ENCODE measurements around the gene GAP43. TPM values are rescaled to one million over a fixed set of nuclear protein-coding genes. Genes with fewer than 3 reads are reported as not detected.
"Not testable (repeated sequence)": the region's sequence is repeated elsewhere in the genome, so short reads cannot be mapped to it uniquely, and the experiment has no call there.

GAP43 gene
- total and polyA plus RNA-seq, 4 donors = 1.1 to 40.9 (median 11.3) TPM

DNA sequence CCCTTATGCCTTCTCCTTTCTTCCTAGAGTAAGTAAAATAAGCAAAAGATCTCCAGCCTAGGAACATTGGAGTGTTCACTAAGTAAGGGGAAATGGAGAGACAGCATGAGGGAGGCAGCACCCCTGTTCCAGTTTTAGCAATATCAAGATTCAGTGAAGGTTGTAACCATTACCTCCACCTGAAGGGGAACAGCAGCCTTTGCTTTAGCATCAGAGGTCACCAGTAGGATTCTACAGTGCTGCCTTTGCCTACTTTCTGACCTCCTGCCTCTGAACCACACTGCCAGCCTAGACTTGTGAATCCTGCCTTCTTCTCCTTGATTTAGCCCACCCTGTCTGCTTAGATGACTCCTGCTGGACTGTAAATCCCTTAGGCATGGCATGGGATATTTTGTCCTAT lies 104.7 kb downstream of the GAP43 start:
- intact Hi-C loops (cut with DNase I) = no loop called here
- Histone ChIP-seq H3K27me3 (ENCODE audit: control insufficient read depth in 1 of 2, insufficient read depth in 2 of 2, low read length in 1 of 2) (no peaks in the 10 kb centered on the region), H3K27ac (ENCODE audit: low read depth in 1 of 2, low read length in 2 of 2) (no peak overlapping the region), H3K4me1 (ENCODE audit: control insufficient read depth in 1 of 2, insufficient read depth in 2 of 2, low read length in 2 of 2) (no peaks in the 10 kb centered on the region), H3K4me3 (ENCODE audit: low read length in 2 of 2) (no peak overlapping the region), H3K9me3 (ENCODE audit: control insufficient read depth, low read length) (no peaks in the 10 kb centered on the region), H3K36me3 (ENCODE audit: control insufficient read depth in 1 of 2, insufficient read depth in 2 of 2, low read length in 1 of 2) (no peaks in the 10 kb centered on the region)
- ATAC-seq (ENCODE audit: low FRiP score) = no peak
- no peak for DNase-seq

DNA sequence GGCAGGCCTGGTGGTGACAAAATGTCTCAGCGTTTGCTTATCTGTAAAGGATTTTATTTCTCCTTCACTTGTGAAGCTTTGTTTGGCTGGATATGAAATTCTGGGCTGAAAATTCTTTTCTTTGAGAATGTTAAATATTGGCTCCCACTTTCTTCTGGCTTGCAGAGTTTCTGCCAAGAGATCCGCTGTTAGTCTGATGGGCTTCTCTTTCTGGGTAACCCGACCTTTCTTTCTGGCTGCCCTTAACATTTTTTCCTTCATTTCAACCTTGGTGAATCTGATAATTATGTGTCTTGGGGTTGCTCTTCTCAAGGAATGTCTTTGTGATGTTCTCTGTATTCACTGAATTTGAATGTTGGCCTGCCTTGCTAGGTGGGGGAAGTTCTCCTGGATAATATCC lies 113.0 kb downstream of the GAP43 start:
- ATAC-seq (ENCODE audit: low FRiP score); H3K36me3 ChIP-seq (ENCODE audit: control insufficient read depth in 1 of 2, insufficient read depth in 2 of 2, low read length in 1 of 2); DNase-seq; H3K27me3 ChIP-seq (ENCODE audit: control insufficient read depth in 1 of 2, insufficient read depth in 2 of 2, low read length in 1 of 2); H3K4me1 ChIP-seq (ENCODE audit: control insufficient read depth in 1 of 2, insufficient read depth in 2 of 2, low read length in 2 of 2); H3K27ac ChIP-seq (ENCODE audit: low read depth in 1 of 2, low read length in 2 of 2); intact Hi-C loops (cut with DNase I); H3K9me3 ChIP-seq (ENCODE audit: control insufficient read depth, low read length); H3K4me3 ChIP-seq (ENCODE audit: low read length in 2 of 2): not testable (repeated sequence)
- WGBS, 2 donors = 38 to 51% methylated on average over 3 of the region's 3 CpGs

DNA sequence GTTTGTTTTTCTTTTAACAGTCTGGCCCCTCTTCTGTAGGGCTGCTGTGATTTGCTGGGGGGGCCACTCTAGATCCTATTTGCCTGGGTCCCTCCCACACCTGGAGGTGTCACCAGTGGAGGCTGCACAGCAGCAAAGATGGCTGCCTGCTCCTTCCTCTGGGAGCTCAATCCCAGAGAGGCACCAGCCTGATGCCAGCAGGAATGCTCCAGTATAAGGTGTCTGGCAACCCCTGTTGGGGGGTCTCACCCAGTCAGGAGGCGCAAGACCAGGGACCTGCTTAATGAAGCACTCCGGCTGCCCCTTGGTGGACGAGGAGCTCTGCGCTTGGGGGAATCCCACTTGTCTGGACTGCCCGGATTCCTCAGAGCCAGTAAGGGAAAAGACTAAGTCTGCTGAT lies 118.3 kb downstream of the GAP43 start:
- H3K9me3 ChIP-seq (ENCODE audit: control insufficient read depth, low read length) = no peaks in the 10 kb centered on the region
- intact Hi-C loops (cut with DNase I) = no loop called here
- ATAC-seq (ENCODE audit: low FRiP score) (no peak), DNase-seq (no peak)
- no peaks in the 10 kb centered on the region for H3K27me3 ChIP-seq (ENCODE audit: control insufficient read depth in 1 of 2, insufficient read depth in 2 of 2, low read length in 1 of 2)
- no peak overlapping the region for H3K4me3 ChIP-seq (ENCODE audit: low read length in 2 of 2)
- H3K27ac ChIP-seq (ENCODE audit: low read depth in 1 of 2, low read length in 2 of 2) = no peak overlapping the region
- H3K36me3 ChIP-seq (ENCODE audit: control insufficient read depth in 1 of 2, insufficient read depth in 2 of 2, low read length in 1 of 2) = no peaks in the 10 kb centered on the region
- H3K4me1 ChIP-seq (ENCODE audit: control insufficient read depth in 1 of 2, insufficient read depth in 2 of 2, low read length in 2 of 2) = no peaks in the 10 kb centered on the region
- WGBS, 2 donors = 94 to 95% methylated on average over 5 of the region's 5 CpGs

GRCh38 chr3:115744516-115744915 lies 121.2 kb downstream of the GAP43 start:
- DNase-seq; H3K27ac ChIP-seq (ENCODE audit: low read depth in 1 of 2, low read length in 2 of 2); ATAC-seq (ENCODE audit: low FRiP score); H3K36me3 ChIP-seq (ENCODE audit: control insufficient read depth in 1 of 2, insufficient read depth in 2 of 2, low read length in 1 of 2); H3K4me3 ChIP-seq (ENCODE audit: low read length in 2 of 2); H3K9me3 ChIP-seq (ENCODE audit: control insufficient read depth, low read length); H3K27me3 ChIP-seq (ENCODE audit: control insufficient read depth in 1 of 2, insufficient read depth in 2 of 2, low read length in 1 of 2); H3K4me1 ChIP-seq (ENCODE audit: control insufficient read depth in 1 of 2, insufficient read depth in 2 of 2, low read length in 2 of 2); intact Hi-C loops (cut with DNase I): not testable (repeated sequence)
- WGBS, 2 donors = 71 to 72% methylated on average over 4 of the region's 4 CpGs

GRCh38 chr3:115752978-115753377 lies 129.7 kb downstream of the GAP43 start:
- DNase-seq; H3K4me1 ChIP-seq (ENCODE audit: control insufficient read depth in 1 of 2, insufficient read depth in 2 of 2, low read length in 2 of 2); H3K4me3 ChIP-seq (ENCODE audit: low read length in 2 of 2); intact Hi-C loops (cut with DNase I); H3K36me3 ChIP-seq (ENCODE audit: control insufficient read depth in 1 of 2, insufficient read depth in 2 of 2, low read length in 1 of 2); H3K27ac ChIP-seq (ENCODE audit: low read depth in 1 of 2, low read length in 2 of 2); H3K27me3 ChIP-seq (ENCODE audit: control insufficient read depth in 1 of 2, insufficient read depth in 2 of 2, low read length in 1 of 2); H3K9me3 ChIP-seq (ENCODE audit: control insufficient read depth, low read length); ATAC-seq (ENCODE audit: low FRiP score): not testable (repeated sequence)
- WGBS, 2 donors = 48 to 95% methylated on average over 1 of the region's 1 CpG

DNA sequence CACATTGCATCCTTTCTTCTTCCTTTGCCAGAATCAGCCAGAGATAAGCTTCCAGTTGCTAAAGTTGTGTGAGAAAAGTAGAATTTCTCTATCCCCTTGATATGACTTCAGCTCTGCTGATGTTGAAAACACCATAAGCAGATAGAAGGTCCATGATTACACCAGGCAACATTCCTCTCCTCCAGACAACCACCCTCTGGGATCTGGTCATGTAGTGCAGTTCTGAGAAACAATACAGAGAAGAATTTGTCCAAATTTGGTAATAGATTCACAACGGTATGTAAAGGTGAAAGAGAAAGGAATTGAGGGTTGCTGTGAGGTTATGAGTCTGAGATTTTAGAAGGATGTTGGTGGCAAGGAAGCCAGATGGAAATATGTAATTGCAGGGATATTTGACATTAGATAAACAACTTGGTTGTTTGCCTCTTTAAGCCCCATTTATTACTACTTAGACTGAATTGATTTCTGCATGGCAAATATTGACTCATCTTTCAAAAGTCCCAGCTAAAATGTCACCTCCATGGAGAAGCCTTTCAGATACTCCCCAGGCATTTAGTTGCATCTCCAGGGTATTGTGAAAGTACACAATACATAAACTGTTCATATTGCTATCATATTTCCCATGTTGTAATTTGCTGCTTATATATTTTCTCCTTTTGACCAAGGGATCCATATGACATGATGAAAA lies 134.9 kb downstream of the GAP43 start:
- Histone ChIP-seq H3K4me3 (ENCODE audit: low read length in 2 of 2) (no peak overlapping the region), H3K36me3 (ENCODE audit: control insufficient read depth in 1 of 2, insufficient read depth in 2 of 2, low read length in 1 of 2) (no peaks in the 10 kb centered on the region), H3K4me1 (ENCODE audit: control insufficient read depth in 1 of 2, insufficient read depth in 2 of 2, low read length in 2 of 2) (no peaks in the 10 kb centered on the region), H3K27me3 (ENCODE audit: control insufficient read depth in 1 of 2, insufficient read depth in 2 of 2, low read length in 1 of 2) (no peaks in the 10 kb centered on the region), H3K9me3 (ENCODE audit: control insufficient read depth, low read length) (no peaks in the 10 kb centered on the region), H3K27ac (ENCODE audit: low read depth in 1 of 2, low read length in 2 of 2) (no peak overlapping the region)
- WGBS, 2 donors = 60 to 73% methylated on average over 1 of the region's 1 CpG
- ATAC-seq (ENCODE audit: low FRiP score) (no peak), DNase-seq (no peak)
- intact Hi-C loops (cut with DNase I) = no loop called here

DNA sequence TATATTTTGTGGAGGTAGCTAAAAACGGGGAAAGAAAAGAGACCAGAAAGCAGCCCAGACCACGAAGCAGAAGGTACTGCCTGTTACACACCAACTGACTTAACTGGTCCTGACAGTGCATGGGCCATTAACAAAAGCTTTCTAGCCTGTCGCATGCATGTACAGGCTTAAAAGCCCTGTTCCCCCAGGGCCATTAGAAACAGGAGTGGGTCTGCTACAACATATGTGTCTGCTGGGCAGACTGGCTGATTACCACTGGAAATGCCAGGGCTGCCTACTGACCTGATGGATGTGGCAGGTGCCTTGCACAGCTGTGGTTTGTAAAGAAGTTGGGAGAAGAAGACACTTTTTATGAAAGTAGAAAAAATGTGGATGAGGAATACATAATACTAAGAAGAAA lies 137.4 kb downstream of the GAP43 start:
- H3K27me3 ChIP-seq (ENCODE audit: control insufficient read depth in 1 of 2, insufficient read depth in 2 of 2, low read length in 1 of 2) = no peaks in the 10 kb centered on the region
- DNase-seq (no peak), ATAC-seq (ENCODE audit: low FRiP score) (no peak)
- 85 to 86% methylated on average over 3 of the region's 3 CpGs for WGBS, 2 donors
- no peaks in the 10 kb centered on the region for H3K4me1 ChIP-seq (ENCODE audit: control insufficient read depth in 1 of 2, insufficient read depth in 2 of 2, low read length in 2 of 2)
- H3K27ac ChIP-seq (ENCODE audit: low read depth in 1 of 2, low read length in 2 of 2) = no peak overlapping the region
- no peaks in the 10 kb centered on the region for H3K36me3 ChIP-seq (ENCODE audit: control insufficient read depth in 1 of 2, insufficient read depth in 2 of 2, low read length in 1 of 2)
- intact Hi-C loops (cut with DNase I) = no loop called here
- no peak overlapping the region for H3K4me3 ChIP-seq (ENCODE audit: low read length in 2 of 2)
- H3K9me3 ChIP-seq (ENCODE audit: control insufficient read depth, low read length) = no peaks in the 10 kb centered on the region

- no peak for ATAC-seq (ENCODE audit: low FRiP score)
- H3K27me3 ChIP-seq (ENCODE audit: control insufficient read depth in 1 of 2, insufficient read depth in 2 of 2, low read length in 1 of 2) = no peaks in the 10 kb centered on the region
- no peak overlapping the region for H3K27ac ChIP-seq (ENCODE audit: low read depth in 1 of 2, low read length in 2 of 2)
- intact Hi-C loops (cut with DNase I) = no loop called here
- no peak for DNase-seq
- H3K4me1 ChIP-seq (ENCODE audit: control insufficient read depth in 1 of 2, insufficient read depth in 2 of 2, low read length in 2 of 2) = no peaks in the 10 kb centered on the region
- H3K9me3 ChIP-seq (ENCODE audit: control insufficient read depth, low read length) = no peaks in the 10 kb centered on the region
- no peak overlapping the region for H3K4me3 ChIP-seq (ENCODE audit: low read length in 2 of 2)
- no peaks in the 10 kb centered on the region for H3K36me3 ChIP-seq (ENCODE audit: control insufficient read depth in 1 of 2, insufficient read depth in 2 of 2, low read length in 1 of 2)
Observed at GRCh38 chr3:115761927-115762305, 138.6 kb downstream of the GAP43 start.

- H3K27ac ChIP-seq (ENCODE audit: low read depth in 1 of 2, low read length in 2 of 2) = no peak overlapping the region
- WGBS, 2 donors = 85 to 90% methylated on average over 6 of the region's 6 CpGs
- intact Hi-C loops (cut with DNase I) = no loop called here
- no peaks in the 10 kb centered on the region for H3K27me3 ChIP-seq (ENCODE audit: control insufficient read depth in 1 of 2, insufficient read depth in 2 of 2, low read length in 1 of 2)
- no peak for ATAC-seq (ENCODE audit: low FRiP score)
- H3K4me1 ChIP-seq (ENCODE audit: control insufficient read depth in 1 of 2, insufficient read depth in 2 of 2, low read length in 2 of 2) = no peaks in the 10 kb centered on the region
- H3K9me3 ChIP-seq (ENCODE audit: control insufficient read depth, low read length) = no peaks in the 10 kb centered on the region
- H3K4me3 ChIP-seq (ENCODE audit: low read length in 2 of 2) = no peak overlapping the region
- DNase-seq = no peak
- no peaks in the 10 kb centered on the region for H3K36me3 ChIP-seq (ENCODE audit: control insufficient read depth in 1 of 2, insufficient read depth in 2 of 2, low read length in 1 of 2)
Observed at GRCh38 chr3:115766587-115767482, 143.5 kb downstream of the GAP43 start.

Data from aorta (tissue), 5 donors.